ENCODE measurements around the gene PPL.

PPL gene

GRCh38 chr16:4860727-4861342 is 76.1 kb downstream of the PPL start:
- H3K4me3 Mint-ChIP-seq, result no peak overlapping the region
- no peak for ATAC-seq (replicated peaks)
- DNase-seq, result no peak
- peaks cover 67% of the 10 kb centered on the region for H3K36me3 Mint-ChIP-seq (ENCODE audit: insufficient read depth)
- H3K9me3 Mint-ChIP-seq, result no peaks in the 10 kb centered on the region
- peak overlapping the region in 1 of 2 donors; percentile 54 for H3K27ac Mint-ChIP-seq
- H3K4me1 Mint-ChIP-seq (ENCODE audit: low read depth in 2 of 2), result peaks cover 5 to 24% of the 10 kb centered on the region in 2 donors
- H3K27me3 Mint-ChIP-seq, result no peaks in the 10 kb centered on the region

DNA sequence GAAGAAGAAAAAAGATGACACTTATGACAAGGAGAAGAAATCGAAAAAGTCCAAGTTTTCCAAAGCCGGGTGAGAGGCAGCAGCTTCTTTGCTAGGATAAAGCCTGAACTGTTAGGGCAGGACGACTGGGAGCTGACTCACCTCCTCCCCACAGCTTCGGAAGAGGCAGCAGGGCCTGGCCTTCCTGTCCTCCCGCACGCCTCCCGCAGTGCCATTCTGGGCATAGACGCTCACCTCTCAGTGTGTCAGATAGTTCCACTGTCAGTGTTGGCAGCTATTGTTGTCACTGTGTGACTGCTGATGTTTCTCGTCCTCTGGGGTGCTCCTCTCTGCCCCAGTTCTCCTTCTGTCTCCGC is 77.1 kb downstream of the PPL start:
- Mint-ChIP-seq H3K27me3 (no peaks in the 10 kb centered on the region), H3K4me3 (no peak overlapping the region), H3K4me1 (ENCODE audit: low read depth in 2 of 2) (peaks cover 3 to 20% of the 10 kb centered on the region in 2 donors), H3K9me3 (no peaks in the 10 kb centered on the region), H3K27ac (no peak overlapping the region), H3K36me3 (ENCODE audit: insufficient read depth) (peaks cover 71% of the 10 kb centered on the region)
- DNase-seq, result no peak
- no peak for ATAC-seq (replicated peaks)

- H3K4me1 Mint-ChIP-seq (ENCODE audit: low read depth in 2 of 2), result peaks cover 0 to 16% of the 10 kb centered on the region in 2 donors
- peaks cover 76% of the 10 kb centered on the region for H3K36me3 Mint-ChIP-seq (ENCODE audit: insufficient read depth)
- H3K9me3 Mint-ChIP-seq, result no peaks in the 10 kb centered on the region
- H3K4me3 Mint-ChIP-seq, result no peak overlapping the region
- no peaks in the 10 kb centered on the region for H3K27me3 Mint-ChIP-seq
- H3K27ac Mint-ChIP-seq, result no peak overlapping the region
- DNase-seq (no peak), ATAC-seq (replicated peaks) (no peak)
Measured at GRCh38 chr16:4859190-4859899, 77.6 kb downstream of the PPL start.

DNA sequence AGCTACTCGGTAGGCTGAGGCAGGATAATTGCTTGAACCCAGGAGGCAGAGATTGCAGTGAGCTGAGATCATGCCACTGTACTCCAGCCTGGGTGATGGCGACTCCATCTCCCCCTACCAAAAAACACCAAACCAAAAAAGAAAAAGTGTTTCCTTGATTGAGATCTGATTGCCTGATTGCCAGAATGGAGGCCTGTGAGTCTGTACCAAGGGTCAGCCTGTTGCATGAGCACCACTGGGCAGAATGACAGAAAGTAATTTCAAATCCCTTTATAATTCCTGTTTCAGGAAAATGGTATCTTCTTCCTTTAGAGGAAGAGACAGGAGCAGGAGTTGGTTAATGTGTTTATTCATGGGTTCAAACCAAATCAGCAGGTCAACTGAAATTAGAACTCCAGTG is 81.1 kb downstream of the PPL start:
- H3K27ac Mint-ChIP-seq, result peak overlapping the region in 1 of 2 donors; percentile 22
- no peak overlapping the region for H3K4me3 Mint-ChIP-seq
- H3K4me1 Mint-ChIP-seq (ENCODE audit: low read depth in 2 of 2), result peaks cover 10 to 27% of the 10 kb centered on the region in 2 donors
- peaks cover 72% of the 10 kb centered on the region for H3K36me3 Mint-ChIP-seq (ENCODE audit: insufficient read depth)
- no peaks in the 10 kb centered on the region for H3K9me3 Mint-ChIP-seq
- ATAC-seq (replicated peaks) (no peak), DNase-seq (no peak)
- no peaks in the 10 kb centered on the region for H3K27me3 Mint-ChIP-seq

DNA sequence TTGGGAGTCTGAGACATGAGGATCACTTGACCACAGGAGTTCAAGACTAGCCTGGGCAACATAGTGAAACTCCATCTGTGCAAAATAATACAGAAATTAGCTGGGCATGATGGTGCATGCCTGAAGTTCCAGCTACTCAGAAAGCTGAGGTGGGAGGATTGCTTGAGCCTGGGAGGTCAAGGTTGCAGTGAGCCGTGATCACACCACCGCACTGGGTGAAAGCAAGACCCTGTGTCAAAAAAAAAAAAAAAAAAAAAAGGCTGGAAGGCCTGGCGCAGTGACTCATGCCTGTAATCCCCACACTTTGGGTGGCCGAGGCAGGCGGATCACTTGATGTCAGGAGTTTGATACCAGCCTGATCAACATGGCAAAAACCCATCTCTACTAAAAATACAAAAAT is 81.6 kb downstream of the PPL start:
- no peak for ATAC-seq (replicated peaks)
- Mint-ChIP-seq H3K27me3 (no peaks in the 10 kb centered on the region), H3K4me3 (no peak overlapping the region), H3K27ac (peak overlapping the region in 1 of 2 donors; percentile 22), H3K4me1 (ENCODE audit: low read depth in 2 of 2) (peaks cover 11 to 30% of the 10 kb centered on the region in 2 donors), H3K9me3 (no peaks in the 10 kb centered on the region), H3K36me3 (ENCODE audit: insufficient read depth) (peaks cover 67% of the 10 kb centered on the region)
- DNase-seq, result no peak

DNA sequence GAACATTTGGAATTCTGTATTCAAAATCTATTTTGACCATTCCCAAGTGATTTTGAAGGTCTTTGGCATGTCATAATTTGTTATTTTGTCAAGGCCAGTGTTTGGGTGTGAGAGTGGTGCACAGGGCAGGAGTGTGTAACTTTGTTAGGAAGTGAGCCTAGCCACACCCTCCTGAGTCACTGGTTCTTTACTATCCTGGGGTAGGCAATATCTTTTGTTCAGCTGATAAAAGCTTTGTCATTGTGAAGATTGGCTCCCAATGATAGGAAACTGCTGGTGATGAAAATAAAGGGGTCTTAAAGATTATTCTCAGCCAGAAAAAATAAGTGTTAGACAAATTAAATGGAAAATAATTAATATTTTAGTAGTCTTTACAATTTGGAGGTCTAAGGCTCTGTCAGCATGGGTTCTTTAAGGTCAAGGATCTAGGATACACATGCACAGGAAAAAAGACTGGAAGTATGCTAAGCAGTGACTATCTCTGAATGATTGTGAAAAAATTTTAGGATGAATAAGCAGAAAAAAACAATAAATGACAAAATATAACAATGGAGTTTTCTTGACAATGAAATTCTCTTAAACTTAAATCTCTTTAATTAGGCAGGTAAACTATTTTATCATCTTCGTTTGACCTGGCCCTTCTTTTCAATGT is 84.6 kb downstream of the PPL start:
- DNase-seq (no peak), ATAC-seq (replicated peaks) (no peak)
- no peak overlapping the region for H3K27ac Mint-ChIP-seq
- no peak overlapping the region for H3K4me3 Mint-ChIP-seq
- H3K9me3 Mint-ChIP-seq, result no peaks in the 10 kb centered on the region
- H3K4me1 Mint-ChIP-seq (ENCODE audit: low read depth in 2 of 2), result peaks cover 21 to 42% of the 10 kb centered on the region in 2 donors
- H3K36me3 Mint-ChIP-seq (ENCODE audit: insufficient read depth), result peaks cover 50% of the 10 kb centered on the region
- no peaks in the 10 kb centered on the region for H3K27me3 Mint-ChIP-seq

DNA sequence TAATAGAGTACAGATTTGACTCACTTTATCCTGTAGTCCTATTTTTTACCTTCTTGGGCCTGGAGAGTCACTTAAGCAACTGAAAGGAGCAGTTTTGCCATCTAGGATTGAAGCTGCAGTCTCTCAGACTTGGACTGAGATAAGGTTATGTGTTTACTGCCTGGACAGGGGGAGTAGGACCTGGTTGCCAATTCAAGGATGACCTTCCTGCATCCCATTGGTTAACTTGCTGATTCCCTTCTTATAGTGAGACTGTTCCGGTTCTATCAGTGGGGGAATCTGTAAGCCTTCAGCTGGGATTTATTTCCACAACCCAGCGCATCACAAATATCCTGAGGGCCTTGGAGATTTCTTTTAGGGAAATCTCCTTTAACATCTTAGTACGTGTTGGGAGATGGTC is 86.7 kb downstream of the PPL start:
- Mint-ChIP-seq H3K9me3 (no peaks in the 10 kb centered on the region), H3K27me3 (no peaks in the 10 kb centered on the region), H3K36me3 (ENCODE audit: insufficient read depth) (peaks cover 48% of the 10 kb centered on the region), H3K4me3 (peak overlapping the region in 1 of 2 donors; percentile 93), H3K4me1 (ENCODE audit: low read depth in 2 of 2) (peaks cover 32 to 55% of the 10 kb centered on the region in 2 donors), H3K27ac (no peak overlapping the region)
- DNase-seq (no peak), ATAC-seq (replicated peaks) (no peak)

GRCh38 chr16:4847774-4848587 is 89.0 kb downstream of the PPL start:
- no peaks in the 10 kb centered on the region for H3K9me3 Mint-ChIP-seq
- peak overlapping the region; percentile 89 to 93 for H3K4me3 Mint-ChIP-seq
- ATAC-seq (replicated peaks), result peak; percentile 9
- peak overlapping the region; percentile 98 to 99 for H3K27ac Mint-ChIP-seq
- H3K27me3 Mint-ChIP-seq, result no peaks in the 10 kb centered on the region
- DNase-seq, result peak in 2 of 3 experiments; percentile 22 to 45
- peaks cover 42% of the 10 kb centered on the region for H3K36me3 Mint-ChIP-seq (ENCODE audit: insufficient read depth)
- H3K4me1 Mint-ChIP-seq (ENCODE audit: low read depth in 2 of 2), result peaks cover 32 to 52% of the 10 kb centered on the region in 2 donors

GRCh38 chr16:4846901-4847773 is 89.8 kb downstream of the PPL start, which contains the start of the genes GLYR1 and UBN1:
TSS of gene GLYR1 (minus strand) at chr16:4847288. CDS start at chr16:4847265, 23 bp downstream.
TSS of gene UBN1 (plus strand) at chr16:4847481. CDS start at chr16:4852918, 5,437 bp downstream.
- ATAC-seq (replicated peaks) (peak; percentile 86), DNase-seq (peak; percentile 99 to 100 (median 100))
- Mint-ChIP-seq H3K27ac (peak within 1 kb of the TSS; percentile 98 to 99), H3K36me3 (ENCODE audit: insufficient read depth) (peaks cover 45% of the 10 kb centered on the region), H3K4me3 (peak within 1 kb of the TSS; percentile 89 to 93), H3K27me3 (no peaks in the 10 kb centered on the region), H3K9me3 (no peaks in the 10 kb centered on the region), H3K4me1 (ENCODE audit: low read depth in 2 of 2) (peaks cover 30 to 50% of the 10 kb centered on the region in 2 donors)

- Mint-ChIP-seq H3K36me3 (ENCODE audit: insufficient read depth) (peaks cover 49% of the 10 kb centered on the region), H3K27me3 (no peaks in the 10 kb centered on the region), H3K4me3 (peak overlapping the region; percentile 89 to 93), H3K27ac (peak overlapping the region; percentile 98 to 99), H3K4me1 (ENCODE audit: low read depth in 2 of 2) (peaks cover 29 to 44% of the 10 kb centered on the region in 2 donors), H3K9me3 (no peaks in the 10 kb centered on the region)
- DNase-seq (peak; percentile 10 to 21 (median 18)), ATAC-seq (replicated peaks) (no peak)
Measured at GRCh38 chr16:4846503-4846900, 90.4 kb downstream of the PPL start.

- Mint-ChIP-seq H3K9me3 (no peaks in the 10 kb centered on the region), H3K27me3 (no peaks in the 10 kb centered on the region), H3K4me1 (ENCODE audit: low read depth in 2 of 2) (peaks cover 6 to 29% of the 10 kb centered on the region in 2 donors), H3K27ac (no peak overlapping the region), H3K36me3 (ENCODE audit: insufficient read depth) (peaks cover 83% of the 10 kb centered on the region), H3K4me3 (no peak overlapping the region)
- DNase-seq (no peak), ATAC-seq (replicated peaks) (no peak)
Measured at GRCh38 chr16:4840984-4841383, 96.0 kb downstream of the PPL start.

- no peaks in the 10 kb centered on the region for H3K9me3 Mint-ChIP-seq
- no peak overlapping the region for H3K27ac Mint-ChIP-seq
- no peaks in the 10 kb centered on the region for H3K27me3 Mint-ChIP-seq
- no peak for ATAC-seq (replicated peaks)
- peaks cover 0 to 20% of the 10 kb centered on the region in 2 donors for H3K4me1 Mint-ChIP-seq (ENCODE audit: low read depth in 2 of 2)
- no peak for DNase-seq
- peaks cover 81% of the 10 kb centered on the region for H3K36me3 Mint-ChIP-seq (ENCODE audit: insufficient read depth)
- H3K4me3 Mint-ChIP-seq, result no peak overlapping the region
Measured at GRCh38 chr16:4839942-4840341, 97.0 kb downstream of the PPL start.
